ENCODE measurements around the gene PGAP6. TPM values are rescaled to one million over a fixed set of nuclear protein-coding genes. Genes with fewer than 3 reads are reported as not detected.

Gene PGAP6
- 55.5 and 64.6 TPM in 2 replicates for total RNA-seq

GRCh38 chr16:381789-382717, at the start of gene PGAP6:
Gene PGAP6, minus strand, starts transcription at chr16:381978. Its CDS starts 157 bp downstream, at chr16:381821.

GRCh38 chr16:425082-425718, 43.4 kb upstream of the PGAP6 start, which contains the start of gene RAB11FIP3:
Gene RAB11FIP3, plus strand, starts transcription at chr16:425649. Its CDS starts 358 bp downstream, at chr16:426007.

GRCh38 chr16:401468-402348, 19.9 kb upstream of the PGAP6 start, which contains the start of gene DECR2:
Gene DECR2, plus strand, starts transcription at chr16:401885. Its CDS starts 79 bp downstream, at chr16:401964.

GRCh38 chr16:397135-397661, 15.4 kb upstream of the PGAP6 start, which contains the start of gene NME4:
Gene NME4, plus strand, starts transcription at chr16:397199. Its CDS starts 24 bp downstream, at chr16:397223.

GRCh38 chr16:370443-370842, 11.3 kb downstream of the PGAP6 start, which contains the start of gene MRPL28:
Gene MRPL28, minus strand, starts transcription at chr16:370538. Its CDS starts 320 bp downstream, at chr16:370218.

GRCh38 chr16:352547-353403, 29.0 kb downstream of the PGAP6 start, which contains the start of gene AXIN1:
Gene AXIN1, minus strand, starts transcription at chr16:352723. Its CDS starts 5,698 bp downstream, at chr16:347025.

Other genes starting within 250 kb of the PGAP6 start
- gene NPRL3, start 243.3 kb downstream of the PGAP6 start, total RNA-seq = 18.8 and 20.7 TPM in 2 replicates
- gene HBZ, start 229.3 kb downstream of the PGAP6 start, total RNA-seq = not detected in 2 replicates
- gene HBM, start 216.0 kb downstream of the PGAP6 start, total RNA-seq = not detected in 2 replicates
- gene HBA2, start 209.1 kb downstream of the PGAP6 start, total RNA-seq = not detected in 2 replicates
- gene HBA1, start 205.3 kb downstream of the PGAP6 start, total RNA-seq = not detected in 2 replicates
- gene HBQ1, start 201.5 kb downstream of the PGAP6 start, total RNA-seq = not detected in 2 replicates
- gene LUC7L, start 152.5 kb downstream of the PGAP6 start, total RNA-seq = 30.8 and 35.3 TPM in 2 replicates
- 53.7 and 82.6 TPM in 2 replicates for gene FAM234A, start 147.2 kb downstream of the PGAP6 start, total RNA-seq
- 0.25 and 1.1 TPM in 2 replicates for gene RGS11, start 106.0 kb downstream of the PGAP6 start, total RNA-seq
- 0.20 and 2.0 TPM in 2 replicates for gene ARHGDIG, start 101.4 kb downstream of the PGAP6 start, total RNA-seq
- 0.07 TPM in 1 of 2 replicates, not detected in the other for gene PDIA2, start 98.8 kb downstream of the PGAP6 start, total RNA-seq
- gene AXIN1, start 29.3 kb downstream of the PGAP6 start, total RNA-seq = 19.2 and 23.7 TPM in 2 replicates
- gene MRPL28, start 11.4 kb downstream of the PGAP6 start, total RNA-seq = 146 and 154 TPM in 2 replicates
- gene NME4, start 15.2 kb upstream of the PGAP6 start, total RNA-seq = 125 and 136 TPM in 2 replicates
- gene DECR2, start 19.9 kb upstream of the PGAP6 start, total RNA-seq = 27.5 and 30.7 TPM in 2 replicates
- gene RAB11FIP3, start 43.7 kb upstream of the PGAP6 start, total RNA-seq = 34.9 and 42.6 TPM in 2 replicates
- 51.1 and 58.2 TPM in 2 replicates for gene CAPN15, start 145.7 kb upstream of the PGAP6 start, total RNA-seq
- not detected in 2 replicates for gene PRR35, start 178.4 kb upstream of the PGAP6 start, total RNA-seq
- 0.59 and 0.67 TPM in 2 replicates for gene NHLRC4, start 185.0 kb upstream of the PGAP6 start, total RNA-seq
- gene PIGQ, start 188.0 kb upstream of the PGAP6 start, total RNA-seq = 25.9 and 26.0 TPM in 2 replicates
- gene RAB40C, start 208.1 kb upstream of the PGAP6 start, total RNA-seq = 14.0 and 19.3 TPM in 2 replicates
- 0.10 TPM in 1 of 2 replicates, not detected in the other for gene WFIKKN1, start 249.0 kb upstream of the PGAP6 start, total RNA-seq

Measured in mammary microvascular endothelial cell (primary cell).